ENCODE measurements around the gene NOP53. TPM values are rescaled to one million over a fixed set of nuclear protein-coding genes. Genes with fewer than 3 reads are reported as not detected.
"Not testable (repeated sequence)": the region's sequence is repeated elsewhere in the genome, so short reads cannot be mapped to it uniquely, and the experiment has no call there.

The NOP53 gene
- total and polyA plus RNA-seq, 2 of the 13 experiments (the other 11 are each of a cell fraction or from before 2014, with no cell fraction given) = 53.9 to 141 TPM

GRCh38 chr19:47764705-47765104 is 19.4 kb downstream of the NOP53 start:
- ChIA-PET CTCF (ENCODE audit: low intra/inter-chr PET ratio, low total read pairs) (interaction anchor here (0.8 to 2.9 kb wide), 2 partner anchors 23 to 26 kb away, joined by 3 to 47 read pairs; no protein-coding TSS in a partner anchor), POLR2A (interaction anchor here (1.3 to 1.5 kb wide), 2 partner anchors 9 to 21 kb away, joined by 3 to 4 read pairs; no protein-coding TSS in a partner anchor)
- 0 out of 2 replicates have a peak, but pooled peaks have one; percentile 4 for TF ChIP-seq ZNF770 (CRISPR knock-in tag; IDR thresholded peaks at IDR 0.05)
- peak; percentile 52; the same call in 1 of the 2 replicates for TF ChIP-seq ZNF121 (CRISPR knock-in tag; IDR thresholded peaks at IDR 0.05)
- H4K20me1 ChIP-seq (ENCODE audit: insufficient read depth, low read length); DNase-seq (ENCODE audit: low spot score); H3K27me3 ChIP-seq (ENCODE audit: control insufficient read depth in 1 of 2, insufficient read depth in 2 of 2, low read length in 2 of 2); intact Hi-C loops (cut with micrococcal nuclease; ENCODE audit: unreplicated experiment); ATAC-seq; H3K36me3 ChIP-seq (replicated peaks in 1 of 2; ENCODE audit: control insufficient read depth in 1 of 2, insufficient read depth in 2 of 2, low read length in 2 of 2); H3K9me3 ChIP-seq (ENCODE audit: low read length); in situ Hi-C loops (cut with HindIII; ENCODE audit: extremely low pct_ligation_motif_present, low pct_unique_long_range_greater_than_20kb); H3K9ac ChIP-seq (ENCODE audit: insufficient read depth, low read depth, low read length); FAIRE-seq; BruUV-seq (replicated peaks); H3K79me2 ChIP-seq (ENCODE audit: insufficient read depth, low read length); H2AFZ ChIP-seq (ENCODE audit: low read length): not testable (repeated sequence)
- 67% methylated on average over 3 of the region's 3 CpGs for WGBS (ENCODE audit: low lambda C conversion rate)
- peak overlapping the region; percentile 38 for H3K27ac ChIP-seq (ENCODE audit: extremely low read length, insufficient read depth, low read length)
- peak overlapping the region; percentile 61 for H3K4me2 ChIP-seq (ENCODE audit: low read depth, low read length)
- H3K4me3 ChIP-seq (replicated peaks in 1 of 3; ENCODE audit: insufficient read depth in 1 of 3, low read depth in 2 of 3, low read length in 3 of 3) = peak overlapping the region in 1 of 3 experiments; percentile 23; a peak in 1 of 6 replicates
- H3K4me1 ChIP-seq (ENCODE audit: insufficient read depth, low read length) = peaks cover 34% of the 10 kb centered on the region

DNA sequence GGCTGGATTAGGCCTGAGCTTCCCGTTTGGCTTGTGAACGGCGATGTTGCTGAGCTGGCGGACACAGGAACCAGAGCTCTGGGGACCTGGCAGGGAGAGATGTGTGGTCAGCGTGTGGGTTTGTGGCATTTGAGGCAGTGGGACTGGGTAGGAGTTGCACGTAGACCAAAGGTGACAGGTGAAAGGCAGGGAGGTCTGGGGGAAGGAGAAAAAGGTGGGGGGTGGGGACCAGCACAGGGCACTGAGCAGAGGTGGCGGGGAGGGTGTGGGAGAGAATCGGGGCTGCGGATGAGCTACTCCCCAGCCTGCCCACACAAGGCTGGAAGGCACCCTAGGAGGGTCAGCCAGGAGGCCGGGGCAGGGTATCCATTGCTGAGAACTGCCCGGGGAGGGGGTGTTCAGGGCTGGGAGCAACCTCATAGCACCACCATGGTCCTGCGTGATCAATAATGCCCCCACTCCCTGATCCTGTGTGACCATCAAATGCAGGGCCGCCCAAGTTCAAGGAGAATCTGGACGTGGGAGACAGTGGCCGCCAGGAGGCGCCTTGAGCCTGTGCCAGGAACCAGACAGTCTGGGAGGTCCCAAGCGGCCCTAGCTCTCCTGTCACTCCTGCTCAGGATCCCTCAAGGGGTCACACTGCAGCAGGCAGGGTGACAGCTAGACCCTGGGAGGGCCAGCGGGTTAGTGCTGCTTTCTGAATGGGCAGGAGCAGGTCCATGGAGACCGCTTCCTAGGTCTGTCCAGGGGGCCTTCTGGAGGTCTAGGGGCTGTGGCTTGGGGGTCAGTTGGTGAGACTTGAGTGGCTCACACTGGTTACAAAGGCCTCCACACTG is 20.4 kb downstream of the NOP53 start:
- Histone ChIP-seq H3K27me3 (ENCODE audit: control insufficient read depth in 1 of 2, insufficient read depth in 2 of 2, low read length in 2 of 2) (no peaks in the 10 kb centered on the region), H2AFZ (ENCODE audit: low read length) (no peak overlapping the region), H3K79me2 (ENCODE audit: insufficient read depth, low read length) (no peaks in the 10 kb centered on the region), H3K4me1 (ENCODE audit: insufficient read depth, low read length) (peaks cover 41% of the 10 kb centered on the region), H3K9me3 (ENCODE audit: low read length) (no peaks in the 10 kb centered on the region), H3K4me2 (ENCODE audit: low read depth, low read length) (peak overlapping the region; percentile 59), H3K36me3 (replicated peaks in 1 of 2; ENCODE audit: control insufficient read depth in 1 of 2, insufficient read depth in 2 of 2, low read length in 2 of 2) (no peaks in the 10 kb centered on the region), H3K9ac (ENCODE audit: insufficient read depth, low read depth, low read length) (no peak overlapping the region), H4K20me1 (ENCODE audit: insufficient read depth, low read length) (no peaks in the 10 kb centered on the region), H3K4me3 (replicated peaks in 1 of 3; ENCODE audit: insufficient read depth in 1 of 3, low read depth in 2 of 3, low read length in 3 of 3) (peak overlapping the region in 1 of 3 experiments; percentile 51; a peak in 2 of 6 replicates), H3K27ac (ENCODE audit: extremely low read length, insufficient read depth, low read length) (no peak overlapping the region)
- intact Hi-C loops (cut with micrococcal nuclease; ENCODE audit: unreplicated experiment) (loop anchor here (1.0 kb wide), 1 partner anchor 23 kb away; no protein-coding TSS in a partner anchor), in situ Hi-C loops (cut with HindIII; ENCODE audit: extremely low pct_ligation_motif_present, low pct_unique_long_range_greater_than_20kb) (no loop called here)
- ChIA-PET CTCF (ENCODE audit: low intra/inter-chr PET ratio, low total read pairs) (interaction anchor here (1.3 to 2.9 kb wide), 2 partner anchors 22 to 25 kb away, joined by 5 to 47 read pairs; no protein-coding TSS in a partner anchor), POLR2A (interaction anchor here (1.5 kb wide), 1 partner anchor 8 kb away, joined by 3 read pairs; no protein-coding TSS in a partner anchor)
- DNase-seq (ENCODE audit: low spot score) (peak; percentile 52), ATAC-seq (peak; percentile 77), FAIRE-seq (peak; percentile 18)
- BruUV-seq (replicated peaks) = no TSS peak
- WGBS (ENCODE audit: low lambda C conversion rate) = 23% methylated on average over 10 of the region's 19 CpGs
- TF ChIP-seq MYC (CRISPR knock-in tag; IDR thresholded peaks at IDR 0.05; ENCODE audit: borderline replicate concordance) = peak; percentile 34; the same call in 1 of the 2 replicates
- peak; percentile 87 for TF ChIP-seq RAD21 (CRISPR knock-in tag; IDR thresholded peaks at IDR 0.05)
- no peak for TF ChIP-seq KDM5B (CRISPR knock-in tag; IDR thresholded peaks at IDR 0.05; ENCODE audit: borderline replicate concordance)
- TF ChIP-seq SALL1 (CRISPR knock-in tag; IDR thresholded peaks at IDR 0.05) = peak; percentile 54; the same call in 1 of the 2 replicates
- TF ChIP-seq ZSCAN22 (CRISPR knock-in tag; IDR thresholded peaks at IDR 0.05) = no peak
- no peak for TF ChIP-seq KLF15 (CRISPR knock-in tag; IDR thresholded peaks at IDR 0.05; ENCODE audit: borderline replicate concordance)
- no peak for TF ChIP-seq FOXA1 (IDR thresholded peaks at IDR 0.05)
- no peak for TF ChIP-seq FOXA1 (CRISPR knock-in tag; IDR thresholded peaks at IDR 0.05)
- TF ChIP-seq PHB2 (IDR thresholded peaks at IDR 0.05; ENCODE audit: partially characterized antibody) = no peak
- TF ChIP-seq ZMYM2 (CRISPR knock-in tag; IDR thresholded peaks at IDR 0.05) = no peak
- no peak for TF ChIP-seq MZF1 (CRISPR knock-in tag; IDR thresholded peaks at IDR 0.05; ENCODE audit: borderline replicate concordance)
- TF ChIP-seq ZNF121 (CRISPR knock-in tag; IDR thresholded peaks at IDR 0.05) = no peak
- TF ChIP-seq MED8 (CRISPR knock-in tag; IDR thresholded peaks at IDR 0.05; ENCODE audit: insufficient replicate concordance) = no peak
- TF ChIP-seq POLR2AphosphoS2 (IDR thresholded peaks at IDR 0.05; ENCODE audit: low read depth, low read length) = no peak
